Measurements from ENCODE around the gene GOLPH3. TPM values are rescaled to one million over a fixed set of nuclear protein-coding genes. Genes with fewer than 3 reads are reported as not detected.
"Not testable (repeated sequence)": the region's sequence is repeated elsewhere in the genome, so short reads cannot be mapped to it uniquely, and the experiment has no call there.

GOLPH3 gene
- polyA plus RNA-seq, 1 donor, result 85.5 TPM

- Histone ChIP-seq H3K4me1 (ENCODE audit: control insufficient read depth, insufficient read depth, low read length) (no peaks in the 10 kb centered on the region), H3K4me3 (ENCODE audit: low read length) (no peak overlapping the region), H3K27me3 (ENCODE audit: control insufficient read depth, insufficient read depth, low read length) (no peaks in the 10 kb centered on the region), H3K9me3 (ENCODE audit: control insufficient read depth, low read depth, low read length) (no peaks in the 10 kb centered on the region), H3K27ac (ENCODE audit: low read length) (no peak overlapping the region), H3K36me3 (ENCODE audit: control insufficient read depth, insufficient read depth, low read length) (peaks cover 44% of the 10 kb centered on the region)
- DNase-seq, result no peak
- WGBS (ENCODE audit: insufficient coverage, low lambda C conversion rate), result no CpG with 5 or more reads among the region's 6 CpGs
Observed at GRCh38 chr5:32123889-32124676, 50.0 kb downstream of the GOLPH3 start.

GRCh38 chr5:32123058-32123805, 50.9 kb downstream of the GOLPH3 start:
- H3K4me3 ChIP-seq (ENCODE audit: low read length), result no peak overlapping the region
- H3K9me3 ChIP-seq (ENCODE audit: control insufficient read depth, low read depth, low read length), result no peaks in the 10 kb centered on the region
- WGBS (ENCODE audit: insufficient coverage, low lambda C conversion rate), result 82% methylated on average over 2 of the region's 8 CpGs
- H3K27me3 ChIP-seq (ENCODE audit: control insufficient read depth, insufficient read depth, low read length), result no peaks in the 10 kb centered on the region
- H3K4me1 ChIP-seq (ENCODE audit: control insufficient read depth, insufficient read depth, low read length), result no peaks in the 10 kb centered on the region
- no peak overlapping the region for H3K27ac ChIP-seq (ENCODE audit: low read length)
- no peak for DNase-seq
- peaks cover 42% of the 10 kb centered on the region for H3K36me3 ChIP-seq (ENCODE audit: control insufficient read depth, insufficient read depth, low read length)

GRCh38 chr5:32118922-32119321, 55.2 kb downstream of the GOLPH3 start:
- not testable (repeated sequence) for H3K27me3 ChIP-seq (ENCODE audit: control insufficient read depth, insufficient read depth, low read length); H3K4me3 ChIP-seq (ENCODE audit: low read length); DNase-seq; H3K4me1 ChIP-seq (ENCODE audit: control insufficient read depth, insufficient read depth, low read length); H3K9me3 ChIP-seq (ENCODE audit: control insufficient read depth, low read depth, low read length); H3K27ac ChIP-seq (ENCODE audit: low read length)
- peaks cover 31% of the 10 kb centered on the region for H3K36me3 ChIP-seq (ENCODE audit: control insufficient read depth, insufficient read depth, low read length)
- WGBS (ENCODE audit: insufficient coverage, low lambda C conversion rate), result no CpG with 5 or more reads among the region's 8 CpGs

DNA sequence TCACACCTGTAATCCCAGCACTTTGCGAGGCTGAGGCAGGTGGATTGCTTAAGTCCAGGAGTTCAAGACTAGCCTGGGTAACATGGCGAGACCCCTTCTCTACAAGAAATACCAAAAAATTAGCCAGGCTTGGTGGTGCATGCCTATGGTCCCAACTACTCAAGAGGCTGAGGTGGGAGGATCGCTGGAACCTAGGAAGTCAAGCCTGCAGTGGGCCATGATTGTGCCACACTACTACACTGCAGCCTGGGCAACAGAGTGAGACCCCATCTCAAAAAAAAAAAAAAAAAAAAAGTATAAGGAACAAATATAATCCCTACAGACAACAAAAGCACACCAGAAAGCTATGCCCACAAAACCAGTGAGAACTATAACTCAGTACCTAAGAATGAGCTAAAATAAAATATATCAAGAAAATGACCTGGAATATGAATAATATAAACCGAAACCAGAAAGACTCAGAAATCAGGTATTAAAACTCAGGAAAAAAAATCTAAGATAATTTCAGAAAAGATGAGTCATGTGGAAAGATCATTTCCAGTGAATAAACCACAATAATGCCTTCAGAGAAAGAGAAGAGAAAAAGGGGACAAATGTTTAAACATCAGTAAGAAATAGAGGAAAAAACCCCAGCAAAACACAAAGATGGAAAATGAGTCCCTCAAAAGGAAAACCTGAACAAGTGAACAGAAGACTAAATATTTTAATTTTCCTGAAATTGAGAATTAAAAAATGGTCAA, 57.4 kb downstream of the GOLPH3 start:
- no peaks in the 10 kb centered on the region for H3K9me3 ChIP-seq (ENCODE audit: control insufficient read depth, low read depth, low read length)
- DNase-seq, result no peak
- 82% methylated on average over 1 of the region's 4 CpGs for WGBS (ENCODE audit: insufficient coverage, low lambda C conversion rate)
- peaks cover 33% of the 10 kb centered on the region for H3K36me3 ChIP-seq (ENCODE audit: control insufficient read depth, insufficient read depth, low read length)
- H3K4me3 ChIP-seq (ENCODE audit: low read length), result no peak overlapping the region
- no peaks in the 10 kb centered on the region for H3K27me3 ChIP-seq (ENCODE audit: control insufficient read depth, insufficient read depth, low read length)
- H3K4me1 ChIP-seq (ENCODE audit: control insufficient read depth, insufficient read depth, low read length), result no peaks in the 10 kb centered on the region
- no peak overlapping the region for H3K27ac ChIP-seq (ENCODE audit: low read length)

DNA sequence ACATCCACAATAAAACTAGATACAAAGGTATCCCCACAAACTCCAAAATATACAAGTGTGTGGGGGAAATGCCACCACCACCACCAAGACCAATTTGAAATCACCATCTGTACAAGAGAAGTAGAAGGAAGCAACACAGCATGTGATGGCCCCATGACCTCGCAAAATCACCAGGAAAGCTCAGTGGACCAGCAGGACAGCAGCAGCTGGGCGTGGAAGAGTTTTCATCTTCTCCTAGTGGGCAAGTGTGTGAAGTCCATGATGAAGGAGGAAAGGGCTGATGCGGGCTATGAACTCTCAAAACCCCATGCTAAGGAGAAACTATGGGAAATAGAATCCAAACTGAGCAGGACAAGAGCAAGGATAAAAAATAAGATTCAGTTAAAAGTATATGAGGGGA, 58.1 kb downstream of the GOLPH3 start:
- WGBS (ENCODE audit: insufficient coverage, low lambda C conversion rate), result no CpG with 5 or more reads among the region's 3 CpGs
- no peak overlapping the region for H3K27ac ChIP-seq (ENCODE audit: low read length)

DNA sequence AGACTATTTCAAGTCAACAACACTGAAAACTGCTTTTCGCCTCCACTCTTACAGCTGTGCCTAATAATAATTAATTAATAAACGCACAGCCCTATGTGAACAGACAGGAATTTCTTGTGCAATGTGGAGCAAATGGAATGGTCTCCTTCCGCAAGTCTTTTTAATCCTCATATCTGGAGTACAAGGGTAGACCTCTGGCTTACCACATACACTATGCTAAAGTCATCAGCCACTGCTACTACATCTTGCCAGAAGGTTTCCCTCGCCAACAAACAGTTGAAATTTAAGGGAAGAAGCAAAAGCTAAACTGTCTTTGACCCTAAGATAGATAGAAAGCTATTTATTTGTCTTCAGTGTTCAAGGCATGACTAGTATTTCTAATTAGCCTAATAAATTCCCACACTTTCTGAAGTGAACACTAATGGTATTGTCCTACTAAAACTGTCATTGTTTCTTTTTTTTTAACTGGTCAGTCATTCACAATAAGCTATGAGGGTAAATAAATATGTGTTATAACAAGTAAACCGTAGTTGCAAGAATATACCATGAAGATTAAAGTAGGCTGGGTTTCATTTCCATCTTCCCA, 63.9 kb downstream of the GOLPH3 start:
- Histone ChIP-seq H3K9me3 (ENCODE audit: control insufficient read depth, low read depth, low read length) (no peaks in the 10 kb centered on the region), H3K36me3 (ENCODE audit: control insufficient read depth, insufficient read depth, low read length) (peaks cover 60% of the 10 kb centered on the region), H3K27ac (ENCODE audit: low read length) (no peak overlapping the region), H3K4me1 (ENCODE audit: control insufficient read depth, insufficient read depth, low read length) (no peaks in the 10 kb centered on the region), H3K27me3 (ENCODE audit: control insufficient read depth, insufficient read depth, low read length) (no peaks in the 10 kb centered on the region), H3K4me3 (ENCODE audit: low read length) (no peak overlapping the region)
- WGBS (ENCODE audit: insufficient coverage, low lambda C conversion rate), result no CpG with 5 or more reads among the region's 5 CpGs
- no peak for DNase-seq

More for the DNA sequence above, 58.1 kb downstream of the GOLPH3 start:
- Histone ChIP-seq H3K36me3 (ENCODE audit: control insufficient read depth, insufficient read depth, low read length) (peaks cover 33% of the 10 kb centered on the region), H3K4me3 (ENCODE audit: low read length) (no peak overlapping the region), H3K9me3 (ENCODE audit: control insufficient read depth, low read depth, low read length) (no peaks in the 10 kb centered on the region), H3K27me3 (ENCODE audit: control insufficient read depth, insufficient read depth, low read length) (no peaks in the 10 kb centered on the region), H3K4me1 (ENCODE audit: control insufficient read depth, insufficient read depth, low read length) (no peaks in the 10 kb centered on the region)
- no peak for DNase-seq

GRCh38 chr5:32109236-32109635, 64.9 kb downstream of the GOLPH3 start:
- Histone ChIP-seq H3K4me3 (ENCODE audit: low read length) (no peak overlapping the region), H3K27me3 (ENCODE audit: control insufficient read depth, insufficient read depth, low read length) (no peaks in the 10 kb centered on the region), H3K36me3 (ENCODE audit: control insufficient read depth, insufficient read depth, low read length) (peaks cover 68% of the 10 kb centered on the region), H3K9me3 (ENCODE audit: control insufficient read depth, low read depth, low read length) (no peaks in the 10 kb centered on the region), H3K27ac (ENCODE audit: low read length) (no peak overlapping the region), H3K4me1 (ENCODE audit: control insufficient read depth, insufficient read depth, low read length) (no peaks in the 10 kb centered on the region)
- DNase-seq, result no peak
- WGBS (ENCODE audit: insufficient coverage, low lambda C conversion rate), result 92% methylated on average over 4 of the region's 10 CpGs

DNA sequence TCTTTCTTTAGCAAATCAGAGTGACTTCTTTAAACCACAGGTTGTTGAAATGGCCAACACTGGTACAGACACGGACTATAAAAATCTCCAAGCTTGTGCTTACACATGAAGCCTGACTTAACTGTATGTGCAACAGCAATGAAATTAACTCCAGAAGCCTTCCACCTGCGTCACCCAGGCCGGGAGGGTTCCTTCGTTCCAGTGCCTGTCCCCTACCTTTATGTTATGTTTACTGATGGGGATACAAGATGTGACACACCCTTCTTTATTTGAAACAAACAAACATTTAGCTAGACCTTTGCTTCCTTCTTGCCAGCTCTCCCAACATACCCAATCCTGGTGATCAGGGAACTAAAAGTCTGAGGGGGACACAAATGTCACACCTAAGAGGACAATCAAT, 66.0 kb downstream of the GOLPH3 start:
- no CpG with 5 or more reads among the region's 4 CpGs for WGBS (ENCODE audit: insufficient coverage, low lambda C conversion rate)
- H3K36me3 ChIP-seq (ENCODE audit: control insufficient read depth, insufficient read depth, low read length), result peaks cover 71% of the 10 kb centered on the region
- H3K27ac ChIP-seq (ENCODE audit: low read length), result no peak overlapping the region

GRCh38 chr5:32107291-32107690, 66.8 kb downstream of the GOLPH3 start:
- H3K4me3 ChIP-seq (ENCODE audit: low read length), result no peak overlapping the region
- no peaks in the 10 kb centered on the region for H3K27me3 ChIP-seq (ENCODE audit: control insufficient read depth, insufficient read depth, low read length)
- H3K4me1 ChIP-seq (ENCODE audit: control insufficient read depth, insufficient read depth, low read length), result no peaks in the 10 kb centered on the region
- no peaks in the 10 kb centered on the region for H3K9me3 ChIP-seq (ENCODE audit: control insufficient read depth, low read depth, low read length)
- no peak for DNase-seq
- no CpG with 5 or more reads among the region's 4 CpGs for WGBS (ENCODE audit: insufficient coverage, low lambda C conversion rate)
- H3K36me3 ChIP-seq (ENCODE audit: control insufficient read depth, insufficient read depth, low read length), result peaks cover 72% of the 10 kb centered on the region
- no peak overlapping the region for H3K27ac ChIP-seq (ENCODE audit: low read length)

More for the DNA sequence above, 66.0 kb downstream of the GOLPH3 start:
- Histone ChIP-seq H3K4me1 (ENCODE audit: control insufficient read depth, insufficient read depth, low read length) (no peaks in the 10 kb centered on the region), H3K4me3 (ENCODE audit: low read length) (no peak overlapping the region), H3K27me3 (ENCODE audit: control insufficient read depth, insufficient read depth, low read length) (no peaks in the 10 kb centered on the region), H3K9me3 (ENCODE audit: control insufficient read depth, low read depth, low read length) (no peaks in the 10 kb centered on the region)
- DNase-seq, result no peak

DNA sequence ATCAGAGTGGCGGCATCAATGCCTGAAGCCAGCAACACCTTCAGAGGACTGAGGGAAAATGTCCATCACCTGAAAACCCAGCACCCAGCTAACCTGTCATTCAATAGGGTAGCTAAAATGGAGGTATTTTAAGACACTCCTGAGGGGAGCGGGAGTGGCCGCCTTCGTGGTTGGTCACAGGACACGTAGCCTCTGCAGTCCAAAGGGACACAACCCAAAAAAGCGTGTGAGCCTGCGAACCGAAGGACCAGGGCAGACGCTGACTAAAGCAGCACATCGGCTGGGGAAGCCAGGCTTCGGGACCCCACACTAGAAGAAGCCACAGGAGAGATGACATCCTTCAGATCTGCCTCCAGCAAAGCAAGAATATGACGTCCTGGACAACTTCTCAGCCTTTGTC, 70.6 kb downstream of the GOLPH3 start:
- no peaks in the 10 kb centered on the region for H3K27me3 ChIP-seq (ENCODE audit: control insufficient read depth, insufficient read depth, low read length)
- no peak overlapping the region for H3K4me3 ChIP-seq (ENCODE audit: low read length)
- no peaks in the 10 kb centered on the region for H3K4me1 ChIP-seq (ENCODE audit: control insufficient read depth, insufficient read depth, low read length)
- no peak overlapping the region for H3K27ac ChIP-seq (ENCODE audit: low read length)
- peaks cover 62% of the 10 kb centered on the region for H3K36me3 ChIP-seq (ENCODE audit: control insufficient read depth, insufficient read depth, low read length)
- no peak for DNase-seq
- H3K9me3 ChIP-seq (ENCODE audit: control insufficient read depth, low read depth, low read length), result no peaks in the 10 kb centered on the region
- WGBS (ENCODE audit: insufficient coverage, low lambda C conversion rate), result no CpG with 5 or more reads among the region's 12 CpGs
